Dedifferentiated amniotic fluid mesenchymal stem cell (primary cell): Measurements from ENCODE around the gene FNTB.
"Not testable (repeated sequence)": the region's sequence is repeated elsewhere in the genome, so short reads cannot be mapped to it uniquely, and the experiment has no call there.

ENCODE experiments used
- DNase-seq: peaks from one replicate; pipeline ENCODE4 v3.0.0-alpha.2; 2016; ENCODE audit errors: extremely low spot score

The FNTB gene

GRCh38 chr14:65012353-65012752 lies 25.7 kb downstream of the FNTB start:
- DNase-seq, result no peak

- no peak for DNase-seq
Observed at GRCh38 chr14:65015391-65015790, 28.7 kb downstream of the FNTB start.

- no peak for DNase-seq
Observed at GRCh38 chr14:65016471-65016870, 29.8 kb downstream of the FNTB start.

GRCh38 chr14:65019944-65020566 lies 33.4 kb downstream of the FNTB start:
- peak; percentile 78 for DNase-seq

- DNase-seq, result no peak
Observed at GRCh38 chr14:65024957-65025356, 38.3 kb downstream of the FNTB start.

- no peak for DNase-seq
Observed at GRCh38 chr14:65025818-65026217, 39.1 kb downstream of the FNTB start.

- no peak for DNase-seq
Observed at GRCh38 chr14:65026526-65026925, 39.8 kb downstream of the FNTB start.

- no peak for DNase-seq
Observed at GRCh38 chr14:65027127-65027799, 40.6 kb downstream of the FNTB start.

- DNase-seq, result no peak
Observed at GRCh38 chr14:65028937-65029336, 42.2 kb downstream of the FNTB start.

- DNase-seq, result not testable (repeated sequence)
Observed at GRCh38 chr14:65031321-65031720, 44.6 kb downstream of the FNTB start.

- no peak for DNase-seq
Observed at GRCh38 chr14:65032319-65032718, 45.6 kb downstream of the FNTB start.

GRCh38 chr14:65033181-65033580 lies 46.5 kb downstream of the FNTB start:
- DNase-seq, result no peak

GRCh38 chr14:65034021-65034420 lies 47.3 kb downstream of the FNTB start:
- no peak for DNase-seq

- no peak for DNase-seq
Observed at GRCh38 chr14:65035049-65035448, 48.4 kb downstream of the FNTB start.

- no peak for DNase-seq
Observed at GRCh38 chr14:65038966-65039365, 52.3 kb downstream of the FNTB start.

- no peak for DNase-seq
Observed at GRCh38 chr14:65040666-65041433, 54.2 kb downstream of the FNTB start.

GRCh38 chr14:65041434-65041915 lies 54.8 kb downstream of the FNTB start:
- no peak for DNase-seq

GRCh38 chr14:65042296-65042695 lies 55.6 kb downstream of the FNTB start:
- DNase-seq, result no peak

GRCh38 chr14:65042731-65043372 lies 56.2 kb downstream of the FNTB start:
- no peak for DNase-seq

GRCh38 chr14:65043893-65044595 lies 57.3 kb downstream of the FNTB start:
- no peak for DNase-seq

- no peak for DNase-seq
Observed at GRCh38 chr14:65044596-65044959, 57.9 kb downstream of the FNTB start.

- DNase-seq, result no peak
Observed at GRCh38 chr14:65045006-65045405, 58.3 kb downstream of the FNTB start.
